ENCODE measurements around the gene NDUFS5.

NDUFS5 gene

GRCh38 chr1:39026866-39027507, 837 bp downstream of the NDUFS5 start:
- Histone ChIP-seq H3K27me3 (ENCODE audit: insufficient read depth, low read depth) (no peaks in the 10 kb centered on the region), H4K20me1 (ENCODE audit: insufficient read depth) (no peaks in the 10 kb centered on the region), H3K79me2 (ENCODE audit: insufficient read depth, low read depth) (peaks cover 16% of the 10 kb centered on the region), H2AFZ (ENCODE audit: low read depth) (peak overlapping the region; percentile 66; the same call in 1 of the 2 replicates), H3K4me1 (ENCODE audit: low read depth, poor library complexity, severe bottlenecking) (peaks cover 7% of the 10 kb centered on the region), H3K27ac (peak overlapping the region; percentile 79), H3K9ac (peak overlapping the region; percentile 84), H3K4me2 (peak overlapping the region; percentile 72), H3K36me3 (ENCODE audit: insufficient read depth) (no peaks in the 10 kb centered on the region), H3K4me3 (IDR thresholded peaks at IDR 0.05; ENCODE audit: insufficient read depth, low read depth, low read length) (no peak overlapping the region)
- TF ChIP-seq CTCF (conservative IDR thresholded peaks at IDR 0.05; ENCODE audit: low read depth, low read length) = no peak

- H4K20me1 ChIP-seq (ENCODE audit: insufficient read depth) = no peaks in the 10 kb centered on the region
- TF ChIP-seq CTCF (conservative IDR thresholded peaks at IDR 0.05; ENCODE audit: low read depth, low read length) = no peak
- H2AFZ ChIP-seq (ENCODE audit: low read depth) = no peak overlapping the region
- H3K4me1 ChIP-seq (ENCODE audit: low read depth, poor library complexity, severe bottlenecking) = peaks cover 7% of the 10 kb centered on the region
- H3K4me3 ChIP-seq (IDR thresholded peaks at IDR 0.05; ENCODE audit: insufficient read depth, low read depth, low read length) = no peak overlapping the region
- H3K36me3 ChIP-seq (ENCODE audit: insufficient read depth) = no peaks in the 10 kb centered on the region
- no peaks in the 10 kb centered on the region for H3K79me2 ChIP-seq (ENCODE audit: insufficient read depth, low read depth)
- H3K27ac ChIP-seq = no peak overlapping the region
- H3K27me3 ChIP-seq (ENCODE audit: insufficient read depth, low read depth) = no peaks in the 10 kb centered on the region
- no peak overlapping the region for H3K9ac ChIP-seq
- H3K4me2 ChIP-seq = no peak overlapping the region
Measured at GRCh38 chr1:39034114-39034654, 8.0 kb downstream of the NDUFS5 start.

GRCh38 chr1:39036678-39037077, 10.5 kb downstream of the NDUFS5 start:
- Histone ChIP-seq H3K4me3 (IDR thresholded peaks at IDR 0.05; ENCODE audit: insufficient read depth, low read depth, low read length) (no peak overlapping the region), H3K9ac (no peak overlapping the region), H3K36me3 (ENCODE audit: insufficient read depth) (no peaks in the 10 kb centered on the region), H3K79me2 (ENCODE audit: insufficient read depth, low read depth) (no peaks in the 10 kb centered on the region), H3K4me2 (no peak overlapping the region), H3K4me1 (ENCODE audit: low read depth, poor library complexity, severe bottlenecking) (peaks cover 7% of the 10 kb centered on the region), H2AFZ (ENCODE audit: low read depth) (no peak overlapping the region), H4K20me1 (ENCODE audit: insufficient read depth) (no peaks in the 10 kb centered on the region), H3K27me3 (ENCODE audit: insufficient read depth, low read depth) (no peaks in the 10 kb centered on the region), H3K27ac (no peak overlapping the region)
- TF ChIP-seq CTCF (conservative IDR thresholded peaks at IDR 0.05; ENCODE audit: low read depth, low read length) = no peak

- Histone ChIP-seq H3K36me3 (ENCODE audit: insufficient read depth) (no peaks in the 10 kb centered on the region), H3K27ac (no peak overlapping the region), H3K4me1 (ENCODE audit: low read depth, poor library complexity, severe bottlenecking) (peaks cover 2% of the 10 kb centered on the region), H3K4me2 (no peak overlapping the region), H3K9ac (no peak overlapping the region), H2AFZ (ENCODE audit: low read depth) (no peak overlapping the region), H3K79me2 (ENCODE audit: insufficient read depth, low read depth) (no peaks in the 10 kb centered on the region), H4K20me1 (ENCODE audit: insufficient read depth) (no peaks in the 10 kb centered on the region), H3K27me3 (ENCODE audit: insufficient read depth, low read depth) (no peaks in the 10 kb centered on the region), H3K4me3 (IDR thresholded peaks at IDR 0.05; ENCODE audit: insufficient read depth, low read depth, low read length) (no peak overlapping the region)
- no peak for TF ChIP-seq CTCF (conservative IDR thresholded peaks at IDR 0.05; ENCODE audit: low read depth, low read length)
Measured at GRCh38 chr1:39043513-39043912, 17.4 kb downstream of the NDUFS5 start.

All from KMS-11 (cell line).